GM21367 (cell line): Measurements from ENCODE around the gene S100A9.

Experiments
- ATAC-seq: cut with Tn5 transposase; IDR thresholded peaks from one replicate; pipeline ENCODE4 v1.9.1; 2021; ENCODE audit not compliant: unreplicated experiment

The S100A9 gene

DNA sequence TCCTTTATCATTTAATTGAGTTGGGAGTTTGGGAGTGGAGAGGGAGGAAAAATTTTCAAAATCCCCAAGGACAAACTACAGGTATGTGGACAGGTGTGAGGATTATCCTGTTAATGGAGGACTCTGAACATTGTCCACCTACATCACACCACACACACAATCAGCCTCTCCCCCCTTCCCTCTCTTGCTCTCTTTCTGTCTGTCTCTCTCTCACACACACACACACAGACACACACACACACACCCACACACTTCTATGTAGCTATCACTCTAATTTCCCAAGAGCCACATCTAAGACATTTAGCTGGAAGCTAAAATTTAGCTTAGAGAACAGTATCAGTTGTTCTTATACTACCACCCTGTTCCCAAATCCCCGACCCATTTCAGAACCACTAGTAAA, 31.7 kb downstream of the S100A9 start:
- no peak for ATAC-seq

DNA sequence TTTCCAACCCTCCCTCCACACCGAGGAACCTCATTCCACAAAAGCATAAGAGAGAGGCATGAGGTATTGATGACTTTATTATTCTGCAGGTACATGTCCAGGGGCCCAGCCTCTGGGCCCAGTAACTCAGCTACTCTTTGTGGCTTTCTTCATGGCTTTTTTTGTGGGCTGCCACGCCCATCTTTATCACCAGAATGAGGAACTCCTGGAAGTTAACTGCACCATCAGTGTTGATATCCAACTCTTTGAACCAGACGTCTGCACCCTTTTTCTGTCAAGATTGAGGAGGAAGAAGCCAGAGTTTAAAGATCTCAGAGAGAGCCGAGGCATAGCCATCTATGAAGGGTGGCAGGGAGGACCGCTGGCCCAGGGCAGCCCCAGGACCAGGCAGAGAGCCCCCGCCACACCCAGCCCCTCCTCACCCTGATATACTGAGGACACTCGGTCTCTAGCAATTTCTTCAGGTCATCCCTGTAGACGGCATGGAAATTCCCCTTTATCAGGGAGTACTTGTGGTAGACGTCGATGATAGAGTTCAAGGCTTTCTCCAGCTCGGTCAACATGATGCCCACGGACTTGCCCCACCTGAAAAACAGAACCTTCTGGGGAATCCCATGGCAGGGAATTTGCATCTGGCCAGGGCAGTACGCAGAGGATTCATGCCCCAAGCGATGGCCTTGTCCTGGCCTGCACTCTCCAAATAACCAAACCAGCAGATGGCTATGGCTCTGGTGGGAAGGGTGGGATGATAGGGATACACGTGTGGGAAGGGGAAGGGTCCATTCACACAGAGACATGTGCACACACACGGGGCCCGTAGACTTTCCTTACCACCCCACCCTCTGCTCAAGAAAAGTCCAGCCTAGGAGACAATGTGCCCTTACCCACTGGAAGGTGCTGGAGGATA, 32.6 kb downstream of the S100A9 start:
- ATAC-seq = no peak

- ATAC-seq = no peak
These were observed 33.5 kb downstream of the S100A9 start, which contains the start of gene S100A8 for GRCh38 chr1:153390938-153391710. TSS of gene S100A8 (minus strand) at chr1:153391073. CDS start at chr1:153390535, 538 bp downstream.

- ATAC-seq = no peak
These were observed 34.6 kb downstream of the S100A9 start for GRCh38 chr1:153392258-153392657.

DNA sequence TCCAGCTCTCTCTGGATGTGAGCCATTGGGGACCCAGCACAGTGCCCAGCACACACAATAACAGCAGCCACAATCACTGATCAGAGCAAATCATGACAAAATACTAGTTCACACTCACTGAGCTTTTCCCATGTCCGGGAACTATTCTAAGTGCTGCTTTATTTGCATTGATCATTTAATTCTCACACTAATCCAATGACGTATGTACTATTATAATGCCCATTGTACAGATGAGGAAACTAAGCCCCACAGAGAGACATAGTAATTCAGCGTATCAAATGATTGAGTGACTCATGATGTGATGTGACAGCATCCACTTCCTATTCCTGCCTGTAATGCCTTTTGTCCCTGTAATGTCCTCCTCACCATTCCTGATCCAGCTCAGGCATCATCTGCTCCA, 35.2 kb downstream of the S100A9 start:
- no peak for ATAC-seq

- ATAC-seq = no peak
These were observed 36.3 kb downstream of the S100A9 start for GRCh38 chr1:153393926-153394325.

GRCh38 chr1:153394391-153394790, 36.7 kb downstream of the S100A9 start:
- no peak for ATAC-seq

GRCh38 chr1:153395136-153395685, 37.6 kb downstream of the S100A9 start:
- ATAC-seq = no peak

DNA sequence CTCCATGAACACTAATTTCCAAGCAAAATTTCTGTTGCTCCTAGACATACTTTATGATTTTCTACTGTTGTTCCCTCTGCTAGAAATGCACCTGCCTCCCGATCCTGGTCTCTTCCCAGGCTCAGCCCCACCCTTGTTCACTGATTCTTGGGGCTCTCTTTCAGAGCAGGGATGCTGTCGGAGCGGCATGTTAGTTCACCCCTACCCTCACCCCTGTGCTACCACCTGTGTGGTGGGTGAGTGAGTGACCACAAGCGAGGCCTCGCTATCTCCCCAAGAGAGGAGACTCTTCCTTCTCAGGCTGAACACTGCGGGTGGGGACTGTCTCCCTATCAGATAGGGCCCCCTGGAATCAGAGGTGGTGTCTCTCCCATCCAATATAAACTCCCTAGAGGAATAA, 38.1 kb downstream of the S100A9 start:
- no peak for ATAC-seq

DNA sequence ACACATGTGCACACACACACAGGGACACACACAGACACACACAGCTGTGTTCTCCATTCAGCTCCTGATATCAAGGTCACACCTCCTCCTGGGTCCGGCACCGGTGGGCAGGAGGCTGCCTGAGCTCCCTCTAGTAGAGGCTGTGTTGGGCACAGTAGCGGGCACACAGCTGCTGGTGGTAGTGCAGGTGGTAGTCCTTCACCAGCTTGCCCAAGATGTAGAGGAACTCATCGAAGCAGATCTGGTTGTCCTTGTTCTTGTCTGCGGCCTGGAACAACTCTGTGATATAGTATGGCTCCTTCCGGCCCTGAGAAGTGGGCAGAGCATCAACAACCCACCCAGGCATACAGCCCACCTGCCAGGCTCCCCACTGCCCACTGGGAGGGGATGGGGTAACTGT, 38.8 kb downstream of the S100A9 start:
- ATAC-seq = no peak

DNA sequence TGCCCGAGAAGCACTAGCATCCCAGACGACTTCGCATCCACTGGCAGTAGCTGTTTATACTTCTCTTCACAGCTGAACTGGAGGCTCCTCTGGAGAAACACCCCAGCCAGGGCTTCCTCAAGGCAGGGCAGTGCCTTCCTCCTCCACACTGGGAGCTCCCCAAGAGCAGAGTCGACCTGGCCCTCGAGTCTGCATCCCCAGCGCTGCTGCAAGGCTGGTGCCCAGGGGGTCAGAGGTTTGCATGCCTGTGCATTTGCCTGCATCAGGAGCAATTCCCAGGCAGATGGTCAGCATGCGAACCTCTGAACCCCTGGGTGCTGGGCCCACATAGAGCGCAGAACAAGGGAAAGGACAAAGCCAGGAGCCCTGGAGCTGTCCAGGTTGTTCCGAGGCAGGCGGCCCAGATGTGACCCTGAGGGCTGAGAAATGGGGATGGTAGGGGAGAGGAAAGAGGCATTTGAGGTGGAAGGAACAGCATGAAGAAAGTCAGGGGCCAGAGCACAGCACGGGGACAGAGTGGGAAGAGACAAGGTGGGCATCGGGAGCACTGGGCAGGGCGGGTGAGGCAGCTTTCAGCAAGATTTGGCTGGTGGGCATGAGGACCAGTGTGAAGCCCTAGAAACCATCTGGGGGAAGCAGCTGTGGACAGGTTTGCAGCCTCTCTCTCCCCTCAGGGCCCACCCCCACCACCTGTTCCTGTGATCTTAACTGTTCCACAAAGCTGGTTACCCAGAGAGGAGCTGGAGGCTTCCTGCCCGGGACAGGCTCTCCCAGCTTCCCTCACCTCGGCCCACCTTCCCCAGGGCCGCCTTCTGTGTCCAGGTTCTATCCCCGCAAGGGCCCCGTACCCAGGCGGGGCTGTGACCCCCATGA, 39.6 kb downstream of the S100A9 start:
- no peak for ATAC-seq

DNA sequence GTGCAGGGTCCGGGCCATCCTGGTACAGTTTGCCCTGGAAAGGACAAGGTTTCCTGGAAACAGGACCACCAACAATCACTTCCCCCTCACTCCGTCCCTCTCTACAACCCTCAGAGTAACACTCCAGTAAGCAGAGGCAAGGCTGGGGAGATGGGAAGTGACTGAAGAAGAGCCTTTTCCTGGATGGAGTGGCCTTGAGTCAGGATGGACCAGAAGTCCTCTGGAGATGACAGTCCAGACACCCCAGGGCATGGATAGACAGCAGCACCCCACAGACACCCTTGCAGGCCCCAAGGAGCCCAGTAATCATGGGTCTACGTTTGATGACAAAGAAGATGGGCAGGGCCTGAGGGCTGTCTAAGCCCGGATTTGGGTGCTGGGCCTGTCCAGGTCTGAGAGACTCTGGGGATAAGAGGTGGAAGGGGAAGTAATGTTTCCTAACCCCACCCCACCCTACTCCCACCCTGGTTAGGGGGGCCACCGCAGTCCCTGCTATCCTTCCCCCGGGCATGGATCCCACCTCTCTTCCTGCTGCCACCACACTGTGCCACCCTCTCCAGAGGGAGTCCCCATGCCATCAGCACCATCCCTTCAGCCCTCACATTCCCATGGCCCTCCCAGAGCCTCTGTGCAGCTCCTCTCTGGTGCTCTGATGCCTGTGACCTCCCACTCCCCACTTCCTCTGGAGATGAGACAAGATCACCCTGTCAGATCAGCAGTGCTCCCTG, 40.4 kb downstream of the S100A9 start:
- no peak for ATAC-seq

DNA sequence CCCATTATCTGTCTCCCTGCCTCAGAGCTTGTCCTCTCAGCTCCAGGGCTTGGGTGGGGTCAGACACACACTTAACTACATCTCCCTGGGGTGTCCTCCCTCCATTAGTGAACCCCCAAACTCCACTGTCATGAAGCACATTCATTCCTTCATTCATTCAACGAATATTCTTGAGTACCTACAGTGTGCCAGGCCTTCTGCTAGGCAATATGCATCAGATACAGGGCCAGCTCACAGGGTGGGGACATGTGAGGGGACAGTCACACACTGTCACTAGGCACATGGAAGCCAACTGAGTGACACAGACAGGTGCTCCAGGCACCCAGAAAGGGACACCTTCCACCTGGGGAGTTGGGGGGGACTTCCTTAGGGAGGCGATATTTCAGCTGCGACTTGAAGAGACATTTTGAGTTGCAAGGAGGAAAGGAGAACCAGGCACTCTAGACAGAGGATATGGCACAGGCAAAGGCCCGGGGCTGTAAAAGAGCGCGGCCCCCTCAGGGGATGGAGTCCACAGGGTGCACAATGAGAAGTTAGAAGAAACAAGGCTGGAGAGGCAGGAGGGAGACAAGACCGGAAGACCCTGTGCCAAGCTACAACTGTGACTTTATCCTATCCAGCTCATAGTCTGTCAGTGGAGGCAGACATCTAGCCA, 41.9 kb downstream of the S100A9 start:
- no peak for ATAC-seq

GRCh38 chr1:153400244-153400643, 42.6 kb downstream of the S100A9 start:
- ATAC-seq = no peak

GRCh38 chr1:153401461-153401860, 43.8 kb downstream of the S100A9 start:
- ATAC-seq = no peak

DNA sequence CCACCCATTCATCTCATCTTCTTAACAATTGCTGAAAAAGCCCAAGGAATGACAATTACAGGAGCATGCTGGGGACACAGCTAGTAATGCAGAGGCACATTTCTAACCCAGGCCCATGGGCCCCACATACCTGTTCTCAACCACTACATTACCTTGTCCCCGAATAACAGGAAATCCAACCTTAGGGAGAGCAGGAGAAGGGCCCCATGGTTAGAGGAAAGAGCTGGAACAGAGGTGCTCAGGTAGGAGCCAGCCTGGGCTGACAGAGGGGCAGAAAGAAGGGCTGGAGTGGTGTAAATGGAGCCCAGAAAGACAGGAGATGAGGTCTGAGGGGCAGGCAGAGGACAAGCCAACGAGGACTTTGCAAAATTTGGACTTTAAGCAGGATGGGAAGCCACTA, 44.6 kb downstream of the S100A9 start:
- no peak for ATAC-seq

GRCh38 chr1:153403421-153404085, 45.9 kb downstream of the S100A9 start:
- ATAC-seq = no peak

DNA sequence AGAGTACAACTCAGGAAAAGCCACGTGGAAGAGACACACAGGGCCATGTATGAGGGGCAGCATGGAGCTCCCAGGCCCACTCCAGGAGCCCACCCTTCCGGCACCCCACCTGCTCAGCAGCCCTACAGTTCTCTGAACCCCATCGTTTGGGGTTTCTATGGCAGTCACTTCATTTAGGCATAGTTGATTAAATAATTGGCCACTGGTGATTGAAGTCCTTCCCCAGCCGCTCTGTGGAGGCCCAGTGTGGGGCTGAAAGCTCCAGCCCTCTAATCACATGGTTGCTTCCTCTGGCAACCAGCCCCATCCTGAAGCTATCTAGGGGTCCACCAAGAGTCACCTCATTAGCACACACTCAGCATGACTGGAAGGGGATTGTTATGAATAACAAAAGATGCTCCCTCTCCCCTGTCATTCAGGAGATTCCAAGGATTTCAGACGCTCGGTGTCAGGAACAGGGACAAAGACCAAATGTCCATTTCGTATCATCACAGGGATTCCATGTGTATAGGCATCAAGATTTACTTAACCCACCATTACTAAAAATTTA, 46.5 kb downstream of the S100A9 start:
- no peak for ATAC-seq

DNA sequence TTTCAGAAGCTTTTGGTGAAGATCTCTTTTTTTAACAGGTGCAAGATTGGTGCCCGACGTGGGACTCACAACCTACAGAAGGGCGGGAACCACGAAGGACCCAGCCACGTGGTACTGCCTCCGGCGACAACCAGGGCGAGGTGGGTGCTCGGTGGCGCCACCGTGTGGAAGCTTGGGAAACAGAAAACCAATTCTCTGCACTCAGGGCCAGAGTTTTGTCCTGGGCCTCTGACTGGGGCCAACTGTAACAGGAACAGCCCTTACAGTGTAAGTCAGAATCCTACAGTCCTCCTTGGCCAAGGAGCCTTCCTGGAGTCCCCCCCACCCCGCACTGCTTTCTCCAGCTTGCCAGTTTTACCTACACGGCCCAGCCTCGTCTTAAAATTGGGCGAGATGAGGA, 47.1 kb downstream of the S100A9 start:
- no peak for ATAC-seq
